Mucosa of descending colon (tissue), 3 donors: ENCODE data around the gene TRIM37. TPM values are rescaled to one million over a fixed set of nuclear protein-coding genes. Genes with fewer than 3 reads are reported as not detected.

Experiments
- ATAC-seq: fragments of 200-7000 bp; cut with Tn5 transposase; one replicate; pipeline ENCODE4 v1.9.1; 2020; ENCODE audit warnings: mild to moderate bottlenecking, moderate library complexity
- DNase-seq, 3 donors: peaks; one replicate each; pipeline ENCODE4 v3.0.0-alpha.2; 2020
- H3K36me3 ChIP-seq: fragments of 200-600 bp; one replicate; pipeline ENCODE4 v1.8.0; 2021; ENCODE audit warnings: low read depth, mild to moderate bottlenecking
- H3K4me1 ChIP-seq: fragments of 200-600 bp; one replicate; pipeline ENCODE4 v1.8.0; 2021; ENCODE audit warnings: low read depth, mild to moderate bottlenecking
- H3K4me3 ChIP-seq: fragments of 200-600 bp; one replicate; pipeline ENCODE4 v1.8.0; 2021; ENCODE audit warnings: mild to moderate bottlenecking
- H3K9me3 ChIP-seq: fragments of 200-600 bp; one replicate; pipeline ENCODE4 v1.8.0; 2021; ENCODE audit warnings: mild to moderate bottlenecking
- CTCF ChIP-seq: fragments of 200-600 bp; IDR thresholded peaks from one replicate; pipeline ENCODE4 v1.8.0; 2022; ENCODE audit warnings: antibody characterized with exemption, mild to moderate bottlenecking
- intact Hi-C, 2 donors: fragments of 100-400 bp; cut with DNase I in 1 of 2; cut with micrococcal nuclease in 1 of 2; formaldehyde crosslinking; loops; one replicate each; pipeline versions ENCODE4 v1.11.0 to v1.11.1; 2022; cut with DNase I, micrococcal nuclease
- total RNA-seq, 3 donors: library from RNA; stranded (reverse); fragmentation: NEBNext Ultra II Directional in 2 of 3; extraction: Animal tissue kit (Norgen Biotek cat#: 25700) in 2 of 3; gene quantifications; one replicate each; pipeline versions ENCODE4 v1.2.1 to v1.2.4, GENCODE V29; 2021 to 2023
- donor health status: DM: no; HTN: no; CAD: no; lungs with moderate emphysema.
- donor health status: DM: no; HTN: no; CAD: no.
- donor health status: DM: no; HTN: yes; CAD: no.

The TRIM37 gene
- total RNA-seq, 3 donors from 2014 or later = 11.4 to 24.6 (median 14.5) TPM

GRCh38 chr17:59056857-59057256 is 49.8 kb downstream of the TRIM37 start:
- DNase-seq (no peak), ATAC-seq (no peak)
- H3K4me1 ChIP-seq = no peaks in the 10 kb centered on the region
- intact Hi-C loops = no loop called here
- no peaks in the 10 kb centered on the region for H3K9me3 ChIP-seq
- H3K4me3 ChIP-seq = no peak overlapping the region
- TF ChIP-seq CTCF = no peak
- H3K36me3 ChIP-seq = no peaks in the 10 kb centered on the region

GRCh38 chr17:59049798-59050197 is 56.9 kb downstream of the TRIM37 start:
- Histone ChIP-seq H3K4me1 (no peaks in the 10 kb centered on the region), H3K36me3 (peaks cover 4% of the 10 kb centered on the region), H3K4me3 (no peak overlapping the region), H3K9me3 (no peaks in the 10 kb centered on the region)
- ATAC-seq (no peak), DNase-seq (no peak)
- intact Hi-C loops = no loop called here
- no peak for TF ChIP-seq CTCF

GRCh38 chr17:59047616-59048015 is 59.1 kb downstream of the TRIM37 start:
- intact Hi-C loops = no loop called here
- no peak for TF ChIP-seq CTCF
- Histone ChIP-seq H3K36me3 (peaks cover 4% of the 10 kb centered on the region), H3K4me3 (no peak overlapping the region), H3K4me1 (no peaks in the 10 kb centered on the region), H3K9me3 (no peaks in the 10 kb centered on the region)
- ATAC-seq (no peak), DNase-seq (no peak)

- no peak overlapping the region for H3K4me3 ChIP-seq
- peaks cover 4% of the 10 kb centered on the region for H3K36me3 ChIP-seq
- ATAC-seq (no peak), DNase-seq (no peak)
- no peaks in the 10 kb centered on the region for H3K4me1 ChIP-seq
- no peaks in the 10 kb centered on the region for H3K9me3 ChIP-seq
- no peak for TF ChIP-seq CTCF
- intact Hi-C loops = no loop called here
Measured at GRCh38 chr17:59046192-59046591, 60.5 kb downstream of the TRIM37 start.

GRCh38 chr17:59038734-59039133 is 67.9 kb downstream of the TRIM37 start:
- Histone ChIP-seq H3K4me3 (no peak overlapping the region), H3K36me3 (peaks cover 9% of the 10 kb centered on the region), H3K4me1 (no peaks in the 10 kb centered on the region), H3K9me3 (no peaks in the 10 kb centered on the region)
- no peak for TF ChIP-seq CTCF
- intact Hi-C loops = no loop called here
- ATAC-seq = no peak
- DNase-seq = no peak

GRCh38 chr17:59037960-59038359 is 68.7 kb downstream of the TRIM37 start:
- TF ChIP-seq CTCF = no peak
- Histone ChIP-seq H3K4me1 (no peaks in the 10 kb centered on the region), H3K9me3 (no peaks in the 10 kb centered on the region), H3K4me3 (no peak overlapping the region), H3K36me3 (peaks cover 9% of the 10 kb centered on the region)
- ATAC-seq (no peak), DNase-seq (no peak)
- intact Hi-C loops = no loop called here
